Measurements from ENCODE around the gene IRF2. TPM values are rescaled to one million over a fixed set of nuclear protein-coding genes. Genes with fewer than 3 reads are reported as not detected.

IRF2 gene
- polyA plus RNA-seq, 1 donor from 2014 or later: 1.4 TPM

- no peaks in the 10 kb centered on the region for H4K20me1 ChIP-seq (ENCODE audit: insufficient read depth)
Observed at GRCh38 chr4:184369871-184370270, 104.5 kb downstream of the IRF2 start.

GRCh38 chr4:184368731-184369130 is 105.6 kb downstream of the IRF2 start:
- H3K4me2 ChIP-seq (ENCODE audit: low read length): no peak overlapping the region
- no peak overlapping the region for H3K27ac ChIP-seq (ENCODE audit: low read length)
- no peaks in the 10 kb centered on the region for H3K9me3 ChIP-seq (ENCODE audit: low read length)
- H4K20me1 ChIP-seq (ENCODE audit: insufficient read depth): no peaks in the 10 kb centered on the region
- no peaks in the 10 kb centered on the region for H3K27me3 ChIP-seq (ENCODE audit: insufficient read depth, low read depth, low read length)
- H3K4me3 ChIP-seq (ENCODE audit: low read length): no peak overlapping the region
- H3F3A ChIP-seq (ENCODE audit: insufficient read depth, low read length, poor library complexity, severe bottlenecking): no peaks in the 10 kb centered on the region
- H3K9me2 ChIP-seq (ENCODE audit: insufficient read depth, low read length): no peaks in the 10 kb centered on the region
- no peaks in the 10 kb centered on the region for H3K79me2 ChIP-seq (replicated peaks; ENCODE audit: insufficient read depth, low read length)
- H3K9ac ChIP-seq (ENCODE audit: low read length): no peak overlapping the region
- no peaks in the 10 kb centered on the region for H3K36me3 ChIP-seq (ENCODE audit: insufficient read depth, low read length)
- no peak overlapping the region for H2AFZ ChIP-seq (ENCODE audit: low read depth, low read length)
- TF ChIP-seq REST (IDR thresholded peaks at IDR 0.05; ENCODE audit: borderline replicate concordance) (no peak), TAF1 (IDR thresholded peaks at IDR 0.05; ENCODE audit: low read depth) (no peak), POLR2AphosphoS5 (IDR thresholded peaks at IDR 0.05) (no peak), RAD21 (conservative IDR thresholded peaks at IDR 0.05) (no peak), CTCF (IDR thresholded peaks at IDR 0.05; ENCODE audit: poor library complexity, severe bottlenecking) (no peak), MXI1 (conservative IDR thresholded peaks at IDR 0.05; ENCODE audit: poor library complexity, severe bottlenecking) (no peak), EZH2 (IDR thresholded peaks at IDR 0.05; ENCODE audit: borderline replicate concordance, insufficient read depth, low read length, poor library complexity, severe bottlenecking) (no peak)

More at GRCh38 chr4:184369871-184370270, 104.5 kb downstream of the IRF2 start:
- no peak overlapping the region for H3K9ac ChIP-seq (ENCODE audit: low read length)
- H3K27ac ChIP-seq (ENCODE audit: low read length): no peak overlapping the region
- H3K9me2 ChIP-seq (ENCODE audit: insufficient read depth, low read length): no peaks in the 10 kb centered on the region
- no peak for TF ChIP-seq MXI1 (conservative IDR thresholded peaks at IDR 0.05; ENCODE audit: poor library complexity, severe bottlenecking)
- no peak for TF ChIP-seq CTCF (IDR thresholded peaks at IDR 0.05; ENCODE audit: poor library complexity, severe bottlenecking)
- TF ChIP-seq REST (IDR thresholded peaks at IDR 0.05; ENCODE audit: borderline replicate concordance): no peak
- TF ChIP-seq TAF1 (IDR thresholded peaks at IDR 0.05; ENCODE audit: low read depth): no peak
- no peak for TF ChIP-seq POLR2AphosphoS5 (IDR thresholded peaks at IDR 0.05)
- no peak for TF ChIP-seq EP300 (conservative IDR thresholded peaks at IDR 0.05; ENCODE audit: poor library complexity, severe bottlenecking)
- no peak for TF ChIP-seq EZH2 (IDR thresholded peaks at IDR 0.05; ENCODE audit: borderline replicate concordance, insufficient read depth, low read length, poor library complexity, severe bottlenecking)
- TF ChIP-seq RAD21 (conservative IDR thresholded peaks at IDR 0.05): no peak
- no peak for TF ChIP-seq SMC3 (conservative IDR thresholded peaks at IDR 0.05; ENCODE audit: poor library complexity)
- no peak overlapping the region for H2AFZ ChIP-seq (ENCODE audit: low read depth, low read length)
- no peaks in the 10 kb centered on the region for H3K27me3 ChIP-seq (ENCODE audit: insufficient read depth, low read depth, low read length)
- H3K4me2 ChIP-seq (ENCODE audit: low read length): no peak overlapping the region
- H3K36me3 ChIP-seq (ENCODE audit: insufficient read depth, low read length): no peaks in the 10 kb centered on the region
- H3K4me3 ChIP-seq (ENCODE audit: low read length): no peak overlapping the region
- H3K79me2 ChIP-seq (replicated peaks; ENCODE audit: insufficient read depth, low read length): no peaks in the 10 kb centered on the region
- H3K9me3 ChIP-seq (ENCODE audit: low read length): no peaks in the 10 kb centered on the region
- no peaks in the 10 kb centered on the region for H3F3A ChIP-seq (ENCODE audit: insufficient read depth, low read length, poor library complexity, severe bottlenecking)
